Kidney tubule cell (primary cell): ENCODE data around the gene SPOP.

Experiments used
- DNase-seq: peaks from one replicate; pipeline ENCODE4 v3.0.0-alpha.2; 2018; ENCODE audit warnings: low spot score

SPOP gene

DNA sequence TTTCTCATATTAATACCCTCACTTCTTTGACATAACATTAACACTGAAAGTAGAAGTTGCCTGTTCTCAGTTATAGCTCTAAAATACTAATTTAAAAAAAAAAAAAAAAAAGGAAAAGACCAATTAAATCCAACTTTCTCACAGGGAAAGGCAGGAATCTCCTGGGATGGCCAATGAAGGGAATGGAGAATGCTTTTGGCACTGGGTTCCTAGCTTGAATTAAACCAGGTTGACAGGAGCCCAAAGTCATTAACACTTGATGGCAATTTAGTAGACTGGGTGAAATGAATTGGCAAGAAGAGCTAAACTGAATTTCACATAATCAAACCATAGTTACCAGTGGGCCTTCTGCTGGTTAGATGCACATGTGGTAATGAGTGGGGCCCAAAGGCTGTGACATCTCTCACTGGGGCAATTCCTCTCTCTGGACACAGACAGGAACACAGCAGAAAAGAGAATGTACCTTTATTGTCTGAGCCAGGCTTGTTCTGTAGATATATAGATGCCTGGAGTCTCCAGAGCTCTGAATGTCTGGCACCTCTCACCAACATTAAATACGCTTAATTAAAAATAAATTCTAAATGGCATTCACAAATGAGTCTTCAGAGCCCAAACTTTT lies 64.6 kb downstream of the SPOP start:
- no peak for DNase-seq

- DNase-seq: peak; percentile 68
Observed at GRCh38 chr17:49612726-49613125, 65.2 kb downstream of the SPOP start.

DNA sequence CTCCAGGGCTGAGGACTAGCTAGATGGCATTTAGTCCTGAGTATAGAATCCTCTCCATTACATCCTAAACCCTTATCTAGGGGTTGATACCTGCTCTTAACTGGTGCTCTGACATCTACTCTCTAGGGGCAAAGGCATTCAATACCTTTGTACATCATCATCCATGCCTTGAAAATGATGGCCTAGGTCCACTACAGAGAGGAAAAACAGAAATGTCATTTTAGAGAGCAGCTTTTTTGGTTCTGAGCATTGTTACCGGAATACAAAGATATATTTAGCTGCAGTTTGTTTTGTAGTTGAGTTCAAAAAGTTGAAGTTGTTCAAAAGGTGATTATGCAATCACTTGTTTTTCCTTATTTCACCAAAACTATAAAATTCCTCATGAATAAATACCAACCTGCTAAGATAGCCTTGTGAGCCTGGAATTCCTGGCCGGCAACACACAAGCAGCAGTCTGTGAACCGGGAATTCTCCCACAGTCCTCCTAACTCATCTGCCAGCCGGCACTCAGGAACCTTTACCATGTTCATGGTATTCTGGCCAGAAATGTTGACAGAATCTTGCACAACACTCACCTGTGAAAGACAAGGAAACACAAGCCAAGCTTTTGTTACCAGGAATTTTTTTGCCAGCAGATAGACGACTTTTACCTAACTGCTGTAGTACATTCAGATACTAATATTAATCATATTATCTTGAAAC lies 66.9 kb downstream of the SPOP start:
- no peak for DNase-seq

DNA sequence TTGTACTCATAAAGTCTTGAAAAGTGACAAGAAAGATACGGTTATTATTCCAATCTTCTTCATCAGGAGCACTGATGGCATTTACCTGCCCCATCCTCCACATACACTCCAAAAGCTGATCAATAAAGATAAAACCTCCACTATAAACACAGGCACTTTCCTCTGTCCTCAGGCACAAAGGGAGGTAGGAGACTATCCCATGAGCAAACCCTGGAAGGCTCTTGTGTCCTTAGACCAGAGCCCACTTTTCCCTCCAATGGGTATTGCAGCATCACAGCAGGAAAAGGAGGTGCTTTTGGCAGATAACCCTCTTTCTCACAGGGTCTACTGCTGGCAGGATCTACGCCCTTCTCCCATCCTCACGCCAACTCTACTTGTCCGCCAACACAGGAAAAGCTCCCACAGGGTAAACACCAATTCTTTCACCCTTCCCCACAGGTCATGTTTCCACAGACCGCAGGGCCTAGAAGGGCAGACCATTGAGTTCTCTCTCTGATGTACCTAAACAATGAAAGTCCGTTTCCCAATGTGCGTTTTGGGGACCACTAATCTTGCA lies 73.5 kb downstream of the SPOP start:
- no peak for DNase-seq

DNA sequence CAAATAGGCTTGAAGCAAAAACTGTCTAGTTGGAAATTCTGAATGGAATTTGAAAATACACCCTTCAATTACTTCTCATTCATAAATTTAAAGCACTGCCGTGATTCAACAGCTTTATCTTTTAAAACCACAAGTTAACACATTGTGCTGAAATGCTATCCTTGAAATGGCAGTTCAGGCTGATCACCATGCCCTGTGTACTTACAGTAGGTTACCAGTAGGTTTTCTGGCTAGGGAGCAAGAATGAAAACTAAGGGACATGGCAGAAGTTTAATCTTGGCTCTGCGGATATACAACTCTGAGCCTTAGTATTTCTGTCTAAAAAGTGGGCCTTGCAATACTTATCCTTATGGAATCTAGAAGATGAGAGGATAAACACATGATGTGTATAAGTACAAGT lies 74.2 kb downstream of the SPOP start:
- no peak for DNase-seq

- no peak for DNase-seq
Observed at GRCh38 chr17:49603238-49603637, 74.7 kb downstream of the SPOP start.

DNA sequence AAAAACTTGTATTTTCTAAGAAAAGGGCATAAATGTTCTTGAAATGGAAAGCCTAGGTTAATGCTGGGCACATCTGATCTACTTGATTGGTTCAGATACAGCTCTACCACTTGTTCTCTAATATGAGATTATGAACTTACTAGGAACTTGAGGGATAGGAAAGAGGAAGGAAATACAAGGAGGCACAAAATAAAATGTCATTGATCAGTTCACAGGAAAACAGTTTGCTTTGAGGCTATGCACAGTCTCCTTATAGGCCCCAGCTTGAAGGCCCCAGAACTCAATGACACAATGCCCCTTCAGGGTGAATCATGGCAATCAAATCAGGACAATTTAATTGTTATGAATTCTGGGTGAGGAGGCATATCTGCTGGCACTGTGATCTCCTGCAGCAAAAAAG lies 75.1 kb downstream of the SPOP start:
- DNase-seq: no peak

GRCh38 chr17:49600949-49601348 lies 76.9 kb downstream of the SPOP start:
- peak; percentile 62 for DNase-seq

GRCh38 chr17:49598918-49599317 lies 79.0 kb downstream of the SPOP start:
- no peak for DNase-seq

DNA sequence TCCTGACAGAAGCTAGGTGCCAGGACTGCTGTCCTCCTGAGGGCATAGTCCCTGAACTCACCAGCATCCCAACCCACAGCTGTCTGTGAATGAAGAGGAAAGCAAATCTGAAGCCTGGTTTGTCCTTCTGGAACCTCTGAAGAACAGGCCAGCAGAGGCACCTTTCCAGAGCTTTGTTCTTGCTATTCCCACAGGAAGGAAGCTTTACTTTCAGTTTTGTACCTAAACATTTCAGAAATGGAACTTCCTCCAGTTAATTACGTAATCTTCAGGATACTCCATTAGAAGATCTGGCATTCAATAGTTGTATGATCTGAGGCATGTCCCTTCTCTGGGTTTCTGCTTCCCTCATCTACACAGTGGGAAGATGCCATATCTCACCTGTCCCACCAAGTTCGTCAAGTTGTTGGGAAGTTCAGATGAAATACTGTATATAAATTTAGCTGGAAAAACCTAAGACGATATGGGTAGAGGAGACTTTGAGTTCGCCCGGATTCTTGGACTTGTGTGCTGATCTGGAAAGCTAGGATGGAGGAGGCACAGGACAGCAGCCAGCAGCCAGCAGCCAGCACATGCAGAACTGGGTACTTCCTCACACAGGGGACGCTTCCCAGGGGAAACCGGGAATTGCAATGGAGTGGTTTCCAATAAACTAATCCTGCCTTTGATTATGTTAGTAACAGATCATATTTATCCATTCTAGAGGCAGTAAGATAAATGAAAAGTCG lies 79.8 kb downstream of the SPOP start:
- DNase-seq: no peak

DNA sequence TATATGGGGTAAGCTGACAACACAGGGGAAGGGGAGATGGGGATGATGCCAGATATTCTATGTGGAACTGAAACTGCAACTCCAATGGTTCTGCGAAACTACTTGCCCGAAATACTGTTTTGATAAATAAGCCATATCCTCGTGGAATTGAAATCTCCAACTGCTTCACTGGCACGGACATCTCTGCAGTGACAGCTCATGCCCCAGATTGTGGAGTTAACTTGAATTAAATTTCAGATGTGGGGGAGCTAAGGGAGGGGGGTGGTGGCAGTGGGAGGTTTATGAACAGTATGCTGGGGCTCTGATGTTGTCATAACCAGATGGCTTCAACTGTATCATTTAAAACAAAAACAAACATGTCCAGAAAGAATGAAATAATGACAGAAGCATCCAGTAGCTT lies 80.5 kb downstream of the SPOP start:
- no peak for DNase-seq

DNA sequence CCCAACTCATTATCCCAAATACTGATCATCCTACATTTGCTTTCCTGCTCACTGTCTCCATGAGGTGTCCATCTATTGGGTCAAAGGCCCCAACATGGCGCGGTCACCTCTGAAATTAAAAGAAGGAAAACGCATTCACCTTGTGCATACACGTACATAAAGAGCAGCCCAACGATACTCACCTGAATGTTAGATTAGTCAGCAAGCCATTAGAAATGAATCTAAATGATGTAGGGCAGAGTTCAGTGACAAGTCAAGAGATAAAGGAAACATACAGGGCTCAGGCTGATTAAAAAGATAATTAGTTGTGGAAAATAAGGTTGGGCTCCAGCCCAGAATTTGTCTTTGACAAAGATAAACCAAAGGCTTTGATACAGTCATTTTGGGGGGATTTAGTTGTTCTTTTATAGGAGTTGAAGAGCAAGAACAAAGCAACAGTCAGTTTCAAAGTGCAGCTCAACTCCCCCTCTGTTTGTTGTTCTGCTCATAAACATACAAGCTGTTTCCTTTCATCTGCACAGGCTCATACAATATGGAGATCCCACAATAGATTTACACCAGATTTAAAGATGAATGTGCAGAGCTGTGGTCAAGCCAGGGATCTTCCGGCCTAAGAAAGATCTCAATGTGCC lies 81.2 kb downstream of the SPOP start:
- DNase-seq: no peak

- no peak for DNase-seq
Observed at GRCh38 chr17:49595980-49596379, 81.9 kb downstream of the SPOP start.

DNA sequence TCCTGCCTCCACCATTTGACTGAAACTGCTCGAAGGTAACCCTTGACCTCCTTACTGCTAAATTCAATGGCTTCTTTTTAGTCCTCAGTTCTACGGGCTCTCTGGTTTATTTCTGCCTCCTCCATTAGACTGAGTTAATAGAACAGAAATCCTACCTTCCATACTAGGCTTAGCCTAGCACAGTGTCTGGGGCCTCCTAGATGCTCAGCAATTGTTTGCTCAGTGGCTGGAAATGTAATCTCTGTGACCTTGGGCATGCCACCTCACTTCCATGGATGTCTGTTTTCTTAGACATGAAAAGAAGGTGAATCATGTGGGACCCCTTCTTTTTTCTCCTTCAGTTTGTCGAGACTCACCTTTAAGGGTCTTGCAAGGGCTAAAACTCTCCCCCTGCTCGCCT lies 82.6 kb downstream of the SPOP start:
- DNase-seq: no peak

GRCh38 chr17:49592263-49592662 lies 85.6 kb downstream of the SPOP start:
- no peak for DNase-seq

GRCh38 chr17:49590874-49591273 lies 87.0 kb downstream of the SPOP start:
- no peak for DNase-seq

- no peak for DNase-seq
Observed at GRCh38 chr17:49589577-49589927, 88.3 kb downstream of the SPOP start.

DNA sequence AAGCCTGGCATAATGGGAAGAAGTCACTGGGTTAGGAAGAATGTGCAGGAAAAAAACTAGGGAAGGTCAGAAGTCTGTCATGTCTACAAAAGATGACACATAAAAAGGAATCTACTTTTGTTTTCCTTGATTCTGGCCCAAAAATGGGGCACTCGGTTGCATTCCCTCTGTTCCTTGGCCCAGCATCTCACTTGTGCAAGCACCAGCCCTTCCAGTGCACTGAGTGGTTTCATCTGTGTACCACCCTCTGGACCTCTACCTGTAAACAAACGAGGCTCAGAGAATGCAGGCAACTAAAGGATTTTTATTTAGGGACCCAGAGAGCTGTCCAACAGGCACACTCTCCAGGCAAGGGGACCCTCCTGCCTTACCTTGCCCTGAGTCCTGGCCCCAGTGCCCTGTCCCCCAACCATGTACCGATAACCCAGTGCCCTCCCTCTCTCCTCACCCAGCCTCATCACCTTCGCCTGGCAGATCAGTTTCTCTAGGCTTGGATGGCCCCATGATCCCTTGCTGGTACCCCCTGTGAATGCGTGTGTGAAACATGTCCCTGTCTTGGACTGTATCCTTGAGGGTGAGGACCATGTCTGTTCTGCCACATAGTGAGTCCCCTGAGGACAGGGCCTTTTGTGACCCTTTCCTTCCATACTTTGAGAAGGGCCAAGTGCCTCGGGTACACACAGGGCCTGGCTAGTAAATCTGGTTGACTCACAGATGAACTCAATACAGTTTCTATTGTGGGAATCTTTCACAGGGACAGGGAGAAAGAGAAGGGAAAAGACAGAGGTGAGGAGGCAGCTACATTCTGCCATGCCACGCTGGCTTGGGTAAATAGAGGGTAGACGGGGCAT lies 88.9 kb downstream of the SPOP start:
- DNase-seq: no peak

GRCh38 chr17:49588312-49588711 lies 89.6 kb downstream of the SPOP start:
- DNase-seq: no peak

DNA sequence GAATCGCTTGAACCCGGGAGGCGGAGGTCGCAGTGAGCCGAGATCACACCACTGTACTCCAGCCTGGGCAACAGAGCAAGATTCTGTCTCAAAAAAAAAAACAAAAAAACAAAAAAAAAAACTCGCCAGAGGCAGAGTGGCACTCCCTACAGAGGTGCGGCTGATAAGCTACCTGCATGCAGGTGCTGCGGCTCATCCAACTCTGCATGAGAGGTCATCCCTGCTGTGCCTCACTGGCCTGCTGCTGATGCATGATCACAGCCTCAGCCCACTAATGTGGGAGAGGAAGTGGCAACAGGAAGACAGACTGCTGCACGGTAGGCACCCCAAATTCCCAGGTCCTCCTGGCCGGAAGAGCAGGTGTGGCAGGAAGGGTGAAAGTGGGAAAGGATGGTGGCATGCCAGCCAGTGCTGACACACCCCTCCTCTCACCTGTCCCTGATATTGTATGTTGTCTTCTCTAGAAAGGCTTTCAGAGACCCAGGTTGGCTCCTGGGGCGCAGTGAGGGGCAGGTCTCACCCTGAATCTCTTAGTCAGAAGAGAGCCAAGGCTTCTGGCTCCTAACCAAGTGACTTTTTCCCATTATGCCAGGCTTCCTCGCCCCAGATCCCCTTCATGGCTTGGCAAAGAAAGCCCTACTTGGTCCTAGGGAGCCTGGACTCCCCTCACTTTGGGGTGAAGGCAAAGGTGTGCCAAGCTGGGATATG lies 90.4 kb downstream of the SPOP start:
- no peak for DNase-seq

- DNase-seq: no peak
Observed at GRCh38 chr17:49585422-49586027, 92.4 kb downstream of the SPOP start.
